ENCODE data around the gene TMEM270.
A peak's percentile ranks its signal among the peaks of the same experiment; 100 is the strongest.

TMEM270 gene

GRCh38 chr7:73851410-73852338, 9.3 kb upstream of the TMEM270 start:
- H3K4me3 ChIP-seq (ENCODE audit: low read depth, low read length), result no peak overlapping the region
- peak; percentile 93 for DNase-seq (ENCODE audit: low read depth)

DNA sequence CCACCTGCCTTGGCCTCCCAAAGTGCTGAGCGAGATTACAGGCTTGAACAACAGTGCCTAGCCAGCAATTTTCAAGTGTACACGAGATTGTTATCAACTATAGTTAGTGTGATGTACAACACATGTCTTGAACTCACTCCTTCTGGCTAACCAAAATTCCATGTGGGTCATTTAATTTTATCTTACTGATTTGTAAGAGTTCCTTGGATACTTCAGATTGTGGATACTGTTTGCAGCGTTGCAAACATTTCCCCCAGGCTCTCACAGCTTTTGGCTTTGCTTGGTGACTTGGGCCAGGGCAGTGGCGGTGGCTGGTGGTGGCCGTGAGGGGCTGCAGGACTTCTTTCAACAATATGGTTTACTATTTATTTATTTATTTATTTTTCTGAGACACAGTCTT, 8.5 kb upstream of the TMEM270 start:
- H3K4me3 ChIP-seq (ENCODE audit: low read depth, low read length), result no peak overlapping the region
- no peak for DNase-seq (ENCODE audit: low read depth)

DNA sequence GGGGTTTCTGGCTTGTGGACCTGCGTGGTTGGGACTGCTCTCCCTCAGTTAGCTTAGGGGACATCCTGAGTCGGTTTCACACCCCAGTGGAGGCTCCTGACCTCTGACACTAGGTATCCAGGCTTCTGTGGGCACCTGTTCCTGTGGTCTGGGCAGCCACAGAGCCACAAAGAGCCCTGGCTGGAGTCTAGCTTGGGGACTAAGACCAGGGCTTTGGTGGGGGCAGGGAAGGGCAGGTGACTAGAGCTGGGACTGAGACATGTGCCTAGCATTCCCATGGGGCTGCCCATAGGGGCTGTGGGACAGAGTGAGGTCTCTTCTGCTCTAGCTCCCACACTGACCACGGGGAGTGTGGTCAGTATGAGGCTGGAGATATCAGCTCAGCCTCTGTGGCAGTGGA, 4.0 kb upstream of the TMEM270 start:
- no peak for DNase-seq (ENCODE audit: low read depth)

GRCh38 chr7:73858807-73859206, 2.2 kb upstream of the TMEM270 start:
- DNase-seq (ENCODE audit: low read depth), result no peak

More for the DNA sequence above, 4.0 kb upstream of the TMEM270 start:
- no peak overlapping the region for H3K4me3 ChIP-seq (ENCODE audit: low read depth, low read length)

GRCh38 chr7:73861305-73861704, 346 bp downstream of the TMEM270 start:
- no peak for DNase-seq (ENCODE audit: low read depth)

More at GRCh38 chr7:73858807-73859206, 2.2 kb upstream of the TMEM270 start:
- no peak overlapping the region for H3K4me3 ChIP-seq (ENCODE audit: low read depth, low read length)

GRCh38 chr7:73864981-73865711, 4.2 kb downstream of the TMEM270 start:
- H3K4me3 ChIP-seq (ENCODE audit: low read depth, low read length), result no peak overlapping the region
- DNase-seq (ENCODE audit: low read depth), result no peak

More at GRCh38 chr7:73861305-73861704, 346 bp downstream of the TMEM270 start:
- no peak overlapping the region for H3K4me3 ChIP-seq (ENCODE audit: low read depth, low read length)

DNA sequence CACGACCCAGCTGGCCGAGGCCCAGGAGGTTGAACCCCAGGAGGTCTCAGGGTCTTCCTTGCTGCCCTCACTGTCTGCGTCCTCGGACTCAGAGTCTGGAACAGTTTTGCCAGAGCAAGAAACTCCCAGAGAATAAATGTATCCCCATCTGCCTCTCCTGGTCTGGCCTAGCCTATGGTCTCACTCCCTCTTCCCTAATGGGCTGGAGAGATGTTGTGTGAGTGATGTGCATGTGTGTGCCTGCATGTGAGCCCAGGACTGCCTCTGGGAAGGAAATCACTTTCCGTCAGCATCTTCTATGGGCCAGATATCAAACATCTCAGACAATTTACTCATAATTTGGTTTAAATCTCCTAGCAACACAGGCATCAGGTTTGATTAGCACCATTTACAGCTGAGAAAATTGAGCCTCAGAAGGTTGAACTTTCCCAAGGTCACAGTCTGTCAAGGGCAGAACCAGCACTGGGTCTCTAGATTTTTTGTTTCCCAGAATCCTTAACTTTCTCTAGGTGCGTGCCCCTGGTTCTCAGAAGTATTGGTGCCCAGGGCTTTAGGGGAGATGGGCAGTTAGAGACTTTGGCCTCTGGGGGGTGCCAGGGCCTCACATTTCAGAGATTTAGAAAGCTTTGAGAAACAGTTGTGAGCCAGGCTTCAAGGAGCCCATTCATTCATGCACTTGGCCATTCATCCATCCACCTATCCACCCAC, 4.9 kb downstream of the TMEM270 start:
- no peak overlapping the region for H3K4me3 ChIP-seq (ENCODE audit: low read depth, low read length)
- no peak for DNase-seq (ENCODE audit: low read depth)

GRCh38 chr7:73866446-73866767, 5.4 kb downstream of the TMEM270 start:
- H3K4me3 ChIP-seq (ENCODE audit: low read depth, low read length), result no peak overlapping the region
- no peak for DNase-seq (ENCODE audit: low read depth)

- DNase-seq (ENCODE audit: low read depth), result no peak
- H3K4me3 ChIP-seq (ENCODE audit: low read depth, low read length), result no peak overlapping the region
These were observed 8.2 kb downstream of the TMEM270 start for GRCh38 chr7:73869011-73869798.

- no peak for DNase-seq (ENCODE audit: low read depth)
- no peak overlapping the region for H3K4me3 ChIP-seq (ENCODE audit: low read depth, low read length)
These were observed 9.1 kb downstream of the TMEM270 start for GRCh38 chr7:73870041-73870492.

- DNase-seq (ENCODE audit: low read depth), result no peak
- no peak overlapping the region for H3K4me3 ChIP-seq (ENCODE audit: low read depth, low read length)
These were observed 10.4 kb downstream of the TMEM270 start for GRCh38 chr7:73871163-73872011.

GRCh38 chr7:73872056-73872908, 11.3 kb downstream of the TMEM270 start:
- H3K4me3 ChIP-seq (ENCODE audit: low read depth, low read length), result no peak overlapping the region
- DNase-seq (ENCODE audit: low read depth), result no peak

DNA sequence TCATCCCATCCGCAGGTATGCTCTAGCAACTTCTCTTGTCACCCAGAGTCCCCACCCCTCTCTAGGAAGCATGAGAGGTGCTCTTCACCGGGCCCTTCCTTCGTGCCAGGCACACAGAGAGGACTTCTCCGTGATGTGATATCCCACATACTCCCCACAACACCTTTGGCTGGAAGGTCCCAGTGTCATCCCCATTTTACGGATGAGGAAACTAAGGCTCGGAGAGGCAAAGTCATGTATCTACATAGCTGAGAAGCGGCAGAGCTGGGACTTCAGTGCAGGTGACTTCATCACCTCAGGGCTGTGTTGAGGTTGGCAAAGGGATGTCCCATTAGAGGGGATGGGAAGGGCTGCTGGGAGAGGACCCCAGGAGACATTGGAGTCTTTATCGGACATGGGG, 15.4 kb downstream of the TMEM270 start:
- DNase-seq (ENCODE audit: low read depth), result no peak
- no peak overlapping the region for H3K4me3 ChIP-seq (ENCODE audit: low read depth, low read length)

GRCh38 chr7:73876973-73877372, 16.0 kb downstream of the TMEM270 start:
- DNase-seq (ENCODE audit: low read depth), result no peak
- no peak overlapping the region for H3K4me3 ChIP-seq (ENCODE audit: low read depth, low read length)

DNA sequence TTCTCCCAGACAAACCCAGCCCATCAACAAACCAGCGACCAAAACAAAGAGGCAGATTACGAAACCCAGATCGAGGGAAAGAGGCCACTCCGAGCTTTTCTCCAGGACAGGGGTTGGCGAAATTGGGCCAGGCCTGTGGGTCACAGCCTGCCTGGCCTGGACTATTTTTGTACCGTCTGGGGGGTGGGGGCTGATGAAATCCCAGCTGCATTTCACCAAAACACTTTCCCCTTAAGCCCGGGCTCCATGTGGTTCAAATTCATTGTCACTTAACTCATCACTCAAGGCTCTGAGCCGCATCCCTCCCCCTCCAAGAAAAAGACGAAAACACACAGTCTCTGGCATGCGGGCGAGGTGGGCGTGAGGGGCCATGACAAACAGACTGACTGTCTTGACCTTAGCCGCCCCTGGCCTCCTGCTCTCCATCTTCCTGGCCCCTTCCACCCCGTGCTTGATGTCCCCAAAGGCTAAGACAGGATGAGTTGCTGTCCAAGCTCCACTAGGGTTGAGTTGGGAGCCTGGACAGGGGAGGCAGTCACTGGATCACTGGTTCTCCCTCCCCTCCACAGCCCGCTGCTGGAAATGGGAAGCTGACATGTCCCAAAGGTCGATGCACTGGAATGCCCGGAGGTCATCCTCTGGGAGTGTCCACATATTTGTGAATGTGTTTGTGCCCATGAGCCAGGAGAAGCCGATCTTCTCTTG, 19.2 kb downstream of the TMEM270 start:
- no peak overlapping the region for H3K4me3 ChIP-seq (ENCODE audit: low read depth, low read length)
- no peak for DNase-seq (ENCODE audit: low read depth)

GRCh38 chr7:73880755-73881328, 19.9 kb downstream of the TMEM270 start:
- no peak overlapping the region for H3K4me3 ChIP-seq (ENCODE audit: low read depth, low read length)
- DNase-seq (ENCODE audit: low read depth), result no peak

Measured in skeletal muscle cell (primary cell).